LNCaP clone FGC (cell line): ENCODE results near the gene TSHR.
A peak's percentile ranks its signal among the peaks of the same experiment; 100 is the strongest.

Source experiments
- DNase-seq: peaks from one replicate; pipeline ENCODE4 v3.0.0-alpha.2; 2011; ENCODE audit warnings: low read depth
- H3K4me3 ChIP-seq: 2 replicates; pipeline ENCODE4 v1.5.1; 2011; ENCODE audit warnings: mild to moderate bottlenecking, low read depth, low read length, control low read depth
- TF ChIP-seq, protein P1 (sequence below): IDR thresholded peaks from 2 replicates; pipeline ENCODE4 v1.5.1; 2012; ENCODE audit warnings: mild to moderate bottlenecking; ENCODE audit not compliant: control insufficient read depth, insufficient read depth; ENCODE audit errors: extremely low read depth

TSHR gene

DNA sequence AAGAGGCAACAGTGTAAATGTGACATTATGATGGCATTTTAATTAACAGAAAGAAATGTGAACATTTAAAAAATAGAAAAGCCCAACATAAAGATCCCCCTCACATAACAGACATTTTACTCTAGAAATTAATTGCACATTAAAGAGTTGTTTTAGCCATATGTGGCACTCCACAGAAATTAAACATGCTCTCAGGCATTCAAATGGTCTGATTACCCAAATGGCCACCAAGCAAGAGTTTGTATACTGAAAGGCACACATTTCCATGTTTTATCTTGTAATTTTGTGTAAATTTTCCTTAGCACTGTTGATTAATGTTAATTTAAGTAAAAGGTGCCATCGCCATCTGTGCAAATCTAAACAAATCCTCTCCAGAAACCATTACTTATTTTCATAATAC is 221.8 kb downstream of the TSHR start:
- TF ChIP-seq, protein P1, sequence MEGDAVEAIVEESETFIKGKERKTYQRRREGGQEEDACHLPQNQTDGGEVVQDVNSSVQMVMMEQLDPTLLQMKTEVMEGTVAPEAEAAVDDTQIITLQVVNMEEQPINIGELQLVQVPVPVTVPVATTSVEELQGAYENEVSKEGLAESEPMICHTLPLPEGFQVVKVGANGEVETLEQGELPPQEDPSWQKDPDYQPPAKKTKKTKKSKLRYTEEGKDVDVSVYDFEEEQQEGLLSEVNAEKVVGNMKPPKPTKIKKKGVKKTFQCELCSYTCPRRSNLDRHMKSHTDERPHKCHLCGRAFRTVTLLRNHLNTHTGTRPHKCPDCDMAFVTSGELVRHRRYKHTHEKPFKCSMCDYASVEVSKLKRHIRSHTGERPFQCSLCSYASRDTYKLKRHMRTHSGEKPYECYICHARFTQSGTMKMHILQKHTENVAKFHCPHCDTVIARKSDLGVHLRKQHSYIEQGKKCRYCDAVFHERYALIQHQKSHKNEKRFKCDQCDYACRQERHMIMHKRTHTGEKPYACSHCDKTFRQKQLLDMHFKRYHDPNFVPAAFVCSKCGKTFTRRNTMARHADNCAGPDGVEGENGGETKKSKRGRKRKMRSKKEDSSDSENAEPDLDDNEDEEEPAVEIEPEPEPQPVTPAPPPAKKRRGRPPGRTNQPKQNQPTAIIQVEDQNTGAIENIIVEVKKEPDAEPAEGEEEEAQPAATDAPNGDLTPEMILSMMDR: no peak
- DNase-seq: no peak
- H3K4me3 ChIP-seq: no peak overlapping the region

DNA sequence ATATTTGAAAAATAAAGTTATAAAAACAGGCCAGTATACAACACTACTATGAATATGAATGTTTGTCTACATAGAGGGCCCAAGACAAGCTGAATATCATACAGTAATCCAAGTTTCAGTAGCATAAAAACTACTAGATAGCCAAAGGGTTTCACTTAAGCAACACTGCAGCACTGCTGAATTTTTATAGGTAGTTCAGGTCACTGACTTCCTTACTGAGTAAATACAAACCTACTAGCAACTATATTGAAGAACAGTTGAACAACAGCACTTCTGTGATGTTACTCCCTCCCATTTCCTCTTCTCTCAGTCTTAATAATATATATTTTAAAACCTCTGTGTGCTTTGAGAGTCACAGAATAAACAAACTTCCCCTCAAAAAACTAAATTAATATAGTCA is 222.6 kb downstream of the TSHR start:
- H3K4me3 ChIP-seq: no peak overlapping the region
- peak; percentile 19 for DNase-seq
- TF ChIP-seq, protein P1: no peak

DNA sequence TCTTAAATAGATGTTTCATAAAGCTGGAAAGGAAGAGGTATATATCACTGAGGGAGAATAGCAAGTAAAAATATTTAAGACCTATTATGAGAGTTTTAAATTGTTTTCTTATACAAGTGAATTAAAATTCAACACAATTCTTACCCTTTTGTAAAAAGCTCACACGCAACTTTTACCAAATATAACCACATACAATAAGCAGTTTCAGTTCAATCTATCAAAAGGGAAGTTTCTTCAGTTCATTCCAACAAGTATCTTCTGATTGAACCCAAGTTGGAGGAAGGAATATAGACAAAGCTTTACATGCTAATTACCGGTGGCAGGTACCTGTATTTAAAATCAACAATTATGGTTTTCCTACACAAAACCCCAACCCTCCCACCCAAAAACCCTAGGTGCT is 224.2 kb downstream of the TSHR start:
- TF ChIP-seq, protein P1: no peak
- DNase-seq: no peak
- H3K4me3 ChIP-seq: no peak overlapping the region

DNA sequence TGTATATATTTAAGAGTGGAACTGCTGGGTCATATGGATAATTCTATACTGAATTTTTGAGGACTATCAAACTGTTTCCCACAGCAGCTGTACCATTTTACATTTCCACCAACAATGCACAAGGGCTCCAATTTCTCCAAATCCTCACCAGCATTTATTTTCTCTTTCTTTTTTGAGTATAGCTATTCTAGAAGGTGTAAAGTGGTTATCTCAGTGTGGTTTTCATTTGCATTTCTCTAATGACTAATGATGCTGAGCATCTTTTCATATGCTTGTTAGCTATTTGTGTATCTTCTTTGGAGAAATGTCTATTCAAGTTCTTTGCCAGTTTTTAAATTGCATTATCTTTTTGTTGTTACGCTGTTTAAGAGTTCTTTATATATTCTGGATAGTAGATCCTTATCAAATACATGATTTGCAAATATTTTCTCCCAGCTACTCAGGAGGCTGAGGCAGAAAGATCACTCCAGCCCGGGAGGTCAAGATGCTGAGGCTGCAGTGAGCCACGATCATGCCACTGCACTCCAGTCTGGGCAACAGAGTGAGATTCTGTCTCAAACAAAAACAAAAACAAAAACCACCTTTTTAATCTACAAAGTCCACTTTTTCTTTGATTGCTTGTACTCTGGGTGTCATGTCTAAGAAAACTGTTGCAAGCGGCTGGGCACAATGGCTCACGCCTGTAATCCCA is 232.6 kb downstream of the TSHR start:
- no peak for DNase-seq
- TF ChIP-seq, protein P1: no peak
- no peak overlapping the region for H3K4me3 ChIP-seq

DNA sequence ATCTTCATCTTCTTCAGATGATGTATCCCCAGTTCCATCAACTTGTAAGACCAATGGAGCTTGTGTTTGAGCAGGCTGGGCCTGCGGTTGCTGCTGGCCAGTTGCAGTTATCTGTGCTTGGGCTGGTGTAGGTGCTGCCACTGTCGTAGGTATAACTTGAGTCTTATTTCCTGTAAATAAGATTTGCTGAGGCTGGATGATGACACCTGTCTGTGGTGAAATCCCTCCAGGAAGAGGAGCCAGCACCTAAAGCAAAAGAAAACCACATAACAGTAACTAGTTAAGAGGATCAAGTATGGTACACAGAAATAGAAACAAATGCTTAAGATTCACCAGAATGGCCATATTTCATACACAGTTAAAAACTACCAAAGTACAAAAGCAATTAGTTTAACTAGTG is 237.2 kb downstream of the TSHR start:
- TF ChIP-seq, protein P1: no peak
- no peak overlapping the region for H3K4me3 ChIP-seq
- DNase-seq: no peak

DNA sequence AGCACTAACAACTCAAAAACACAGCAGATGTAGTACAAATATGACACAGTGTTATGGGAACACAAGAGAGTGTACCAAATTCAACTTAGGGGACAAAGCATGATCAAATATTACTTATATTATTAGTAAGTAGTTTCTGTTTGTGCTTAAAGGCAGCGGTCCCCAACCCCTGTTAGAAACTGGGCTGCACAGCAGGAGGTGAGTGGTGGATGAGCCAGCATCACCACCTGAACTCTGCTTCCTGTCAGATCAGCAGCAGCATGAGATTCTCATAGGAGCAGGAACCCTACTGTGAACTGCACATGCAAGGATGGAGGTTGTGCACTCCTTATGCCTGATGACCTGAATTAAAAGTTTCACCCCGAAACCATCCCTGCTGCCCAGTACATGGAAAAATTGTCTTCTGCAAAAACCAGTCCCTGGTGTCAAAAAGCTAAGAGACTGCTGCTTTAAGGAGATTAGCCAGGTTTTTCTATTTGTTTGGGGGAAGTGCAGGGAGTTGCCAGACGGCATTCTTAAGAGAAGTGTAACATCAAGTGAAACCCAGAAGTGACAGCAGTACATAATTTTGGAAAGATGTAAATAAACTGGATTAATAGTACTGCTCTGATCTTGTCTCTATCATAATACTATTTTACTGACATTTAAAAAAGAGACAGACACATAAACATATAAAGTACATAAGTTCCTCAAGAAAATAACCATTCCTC is 238.7 kb downstream of the TSHR start:
- no peak for DNase-seq
- TF ChIP-seq, protein P1: no peak
- no peak overlapping the region for H3K4me3 ChIP-seq
